GM12878 (cell line): Measurements from ENCODE around the gene GRIA2.

ENCODE experiments used
- ATF7 ChIP-seq: fragments of 450-650 bp; IDR thresholded peaks from 2 replicates; pipeline ENCODE4 v1.6.1; 2016; ENCODE audit warnings: low read depth, mild to moderate bottlenecking
- CTCF ChIP-seq, 3 experiments: IDR thresholded peaks in 2 of 3; conservative IDR thresholded peaks in 1 of 3; 2 replicates each; pipeline ENCODE4 v1.5.1; 2011; ENCODE audit warnings: low read depth in 3 of 3, low read length in 3 of 3, mild to moderate bottlenecking in 3 of 3, control low read depth in 2 of 3, moderate library complexity in 2 of 3, inconsistent platforms in 1 of 3, mixed read lengths in 1 of 3; ENCODE audit not compliant: control insufficient read depth in 2 of 3, insufficient read depth in 1 of 3; ENCODE audit errors: extremely low read depth in 1 of 3
- EZH2 ChIP-seq: IDR thresholded peaks from 2 replicates; pipeline ENCODE4 v1.6.1; 2012; ENCODE audit warnings: low read depth, mild to moderate bottlenecking, control low read depth, inconsistent platforms, low read length, borderline replicate concordance; ENCODE audit not compliant: control insufficient read depth
- HDAC2 ChIP-seq: fragments of 200-600 bp; sonication (generic); IDR thresholded peaks from 2 replicates; pipeline ENCODE4 v1.6.1; 2017
- NFIC ChIP-seq: IDR thresholded peaks from 2 replicates; pipeline ENCODE4 v1.6.1; 2012; ENCODE audit warnings: low read depth, mild to moderate bottlenecking, inconsistent platforms, low read length, moderate library complexity
- NRF1 ChIP-seq: conservative IDR thresholded peaks from 2 replicates; pipeline ENCODE4 v1.6.1; 2011; ENCODE audit warnings: mild to moderate bottlenecking, low read depth, low read length, improper control_type of control experiment
- POLR2AphosphoS2 ChIP-seq: IDR thresholded peaks from 2 replicates; pipeline ENCODE4 v1.6.1; 2011; ENCODE audit warnings: low read depth, mild to moderate bottlenecking, low read length, improper control_type of control experiment, moderate library complexity
- RFX5 ChIP-seq: IDR thresholded peaks from 2 replicates; pipeline ENCODE4 v1.6.1; 2011; ENCODE audit warnings: low read depth, low read length, improper control_type of control experiment
- TCF7 ChIP-seq: IDR thresholded peaks from 2 replicates; pipeline ENCODE4 v1.6.1; 2014; ENCODE audit warnings: antibody characterized with exemption, borderline replicate concordance

GRCh38 chr4:157226601-157227000, 6.1 kb downstream of the GRIA2 start:
- no peak for TF ChIP-seq CTCF (IDR thresholded peaks at IDR 0.05 in 2 of 3, conservative IDR thresholded peaks at IDR 0.05 in 1 of 3; ENCODE audit: control insufficient read depth in 2 of 3, extremely low read depth in 1 of 3, insufficient read depth in 1 of 3, low read depth in 3 of 3, low read length in 3 of 3)
- no peak for TF ChIP-seq POLR2AphosphoS2
- TF ChIP-seq HDAC2, result no peak
- no peak for TF ChIP-seq NRF1
- no peak for TF ChIP-seq TCF7
- no peak for TF ChIP-seq ATF7
- no peak for TF ChIP-seq NFIC
- TF ChIP-seq RFX5, result no peak
- no peak for TF ChIP-seq EZH2
